HepG2 (cell line): Measurements from ENCODE around the gene ASAP2. TPM values are rescaled to one million over a fixed set of nuclear protein-coding genes. Genes with fewer than 3 reads are reported as not detected.

Source experiments
- ATRX ChIP-seq: sonication (generic); formaldehyde crosslinking; IDR thresholded peaks from 2 replicates; pipeline ENCODE4 v1.4.0; 2020; ENCODE audit warnings: missing genetic modification reagents, borderline replicate concordance
- DNMT1 ChIP-seq: sonication (generic); formaldehyde crosslinking; IDR thresholded peaks from 2 replicates; pipeline ENCODE4 v1.5.1; 2020; ENCODE audit warnings: mild to moderate bottlenecking, missing genetic modification reagents
- FOXC1 ChIP-seq: sonication (generic); formaldehyde crosslinking; IDR thresholded peaks from 2 replicates; pipeline ENCODE4 v1.8.0; 2022; ENCODE audit warnings: mild to moderate bottlenecking, missing genetic modification reagents, borderline replicate concordance
- FUBP1 ChIP-seq: sonication (generic); formaldehyde crosslinking; IDR thresholded peaks from 2 replicates; pipeline ENCODE4 v1.5.1; 2020; ENCODE audit warnings: missing genetic modification reagents, mild to moderate bottlenecking, borderline replicate concordance
- GATAD2A ChIP-seq: IDR thresholded peaks from 2 replicates; pipeline ENCODE4 v1.6.1; 2016
- JUND ChIP-seq: sonication (generic); formaldehyde crosslinking; IDR thresholded peaks from 2 replicates; pipeline ENCODE4 v1.8.0; 2022; ENCODE audit warnings: mild to moderate bottlenecking, missing genetic modification reagents
- KDM6A ChIP-seq: IDR thresholded peaks from 2 replicates; pipeline ENCODE4 v1.6.1; 2016; ENCODE audit warnings: low read depth
- MEIS1 ChIP-seq: sonication (generic); formaldehyde crosslinking; IDR thresholded peaks from 2 replicates; pipeline ENCODE4 v1.9.0; 2021; ENCODE audit warnings: mild to moderate bottlenecking, missing genetic modification reagents, moderate library complexity, borderline replicate concordance
- NAIF1 ChIP-seq: sonication (generic); formaldehyde crosslinking; IDR thresholded peaks from 2 replicates; pipeline ENCODE4 v1.5.0; 2020; ENCODE audit warnings: mild to moderate bottlenecking, missing genetic modification reagents, borderline replicate concordance
- NFRKB ChIP-seq: fragments of 450-650 bp; IDR thresholded peaks from 2 replicates; pipeline ENCODE4 v1.6.1; 2017
- NONO ChIP-seq, 2 experiments: fragments of 450-650 bp in 1 of 2; sonication (generic) in 1 of 2; formaldehyde crosslinking in 1 of 2; IDR thresholded peaks in 1 of 2; conservative IDR thresholded peaks in 1 of 2; 2 replicates each; pipeline versions ENCODE4 v1.6.1 to v1.8.0; 2017 to 2022; ENCODE audit warnings: mild to moderate bottlenecking in 1 of 2, missing genetic modification reagents in 1 of 2, moderate library complexity in 1 of 2
- ZBTB2 ChIP-seq: sonication (generic); formaldehyde crosslinking; IDR thresholded peaks from 2 replicates; pipeline ENCODE4 v1.8.0; 2022; ENCODE audit warnings: low read depth, missing genetic modification reagents
- ZBTB39 ChIP-seq: sonication (generic); formaldehyde crosslinking; IDR thresholded peaks from 2 replicates; pipeline ENCODE4 v1.5.0; 2020; ENCODE audit warnings: missing genetic modification reagents
- ZNF253 ChIP-seq: sonication (generic); formaldehyde crosslinking; IDR thresholded peaks from 2 replicates; pipeline ENCODE4 v1.8.0; 2022; ENCODE audit warnings: mild to moderate bottlenecking, missing genetic modification reagents, borderline replicate concordance
- ZNF557 ChIP-seq: sonication (generic); formaldehyde crosslinking; IDR thresholded peaks from 2 replicates; pipeline ENCODE4 v1.4.0; 2020; ENCODE audit warnings: missing genetic modification reagents
- ZNF605 ChIP-seq: sonication (generic); formaldehyde crosslinking; IDR thresholded peaks from 2 replicates; pipeline ENCODE4 v1.8.0; 2022; ENCODE audit warnings: mild to moderate bottlenecking, missing genetic modification reagents
- ZNF607 ChIP-seq: sonication (generic); formaldehyde crosslinking; IDR thresholded peaks from 2 replicates; pipeline ENCODE4 v1.5.1; 2020; ENCODE audit warnings: missing genetic modification reagents, mild to moderate bottlenecking, borderline replicate concordance
- ZNF724P ChIP-seq: sonication (generic); formaldehyde crosslinking; IDR thresholded peaks from 2 replicates; pipeline ENCODE4 v1.8.0; 2022; ENCODE audit warnings: missing genetic modification reagents, borderline replicate concordance
- polyA plus RNA-seq, 8 experiments: library from polyadenylated mRNA; depleted of rRNA in 3 of 8; stranded (reverse) in 7 of 8; unstranded in 1 of 8; fragments of >200 nt; fragmentation: Illumina TruSeq in 4 of 8; extraction: Trizol in 4 of 8; gene quantifications; 2 replicates each; pipeline versions ENCODE4 v1.2.1 to v1.2.3, GENCODE V29; 2011 to 2016; ENCODE audit warnings: low read depth in 4 of 8, missing spikeins in 1 of 8, mixed read lengths in 1 of 8; ENCODE audit not compliant: insufficient read depth in 1 of 8
- total RNA-seq, 5 experiments: library from RNA; depleted of rRNA; stranded (reverse); fragments of >200 nt; fragmentation: Illumina TruSeq; extraction: Trizol; gene quantifications; 2 replicates each; pipeline ENCODE4 v1.2.3, GENCODE V29; 2016; ENCODE audit warnings: low read depth in 1 of 5
- TF ChIP-seq, protein P1 (sequence below): sonication (generic); formaldehyde crosslinking; conservative IDR thresholded peaks from 2 replicates; pipeline ENCODE4 v1.4.0; 2020; ENCODE audit warnings: missing genetic modification reagents
- TF ChIP-seq, protein P2 (sequence below): sonication (generic); formaldehyde crosslinking; IDR thresholded peaks from 2 replicates; pipeline ENCODE4 v1.4.0; 2020; ENCODE audit warnings: mild to moderate bottlenecking, missing genetic modification reagents

The ASAP2 gene
- total and polyA plus RNA-seq, 2 of the 13 experiments (the other 11 are each of a cell fraction or from before 2014, with no cell fraction given): 7.3 to 22.3 TPM

DNA sequence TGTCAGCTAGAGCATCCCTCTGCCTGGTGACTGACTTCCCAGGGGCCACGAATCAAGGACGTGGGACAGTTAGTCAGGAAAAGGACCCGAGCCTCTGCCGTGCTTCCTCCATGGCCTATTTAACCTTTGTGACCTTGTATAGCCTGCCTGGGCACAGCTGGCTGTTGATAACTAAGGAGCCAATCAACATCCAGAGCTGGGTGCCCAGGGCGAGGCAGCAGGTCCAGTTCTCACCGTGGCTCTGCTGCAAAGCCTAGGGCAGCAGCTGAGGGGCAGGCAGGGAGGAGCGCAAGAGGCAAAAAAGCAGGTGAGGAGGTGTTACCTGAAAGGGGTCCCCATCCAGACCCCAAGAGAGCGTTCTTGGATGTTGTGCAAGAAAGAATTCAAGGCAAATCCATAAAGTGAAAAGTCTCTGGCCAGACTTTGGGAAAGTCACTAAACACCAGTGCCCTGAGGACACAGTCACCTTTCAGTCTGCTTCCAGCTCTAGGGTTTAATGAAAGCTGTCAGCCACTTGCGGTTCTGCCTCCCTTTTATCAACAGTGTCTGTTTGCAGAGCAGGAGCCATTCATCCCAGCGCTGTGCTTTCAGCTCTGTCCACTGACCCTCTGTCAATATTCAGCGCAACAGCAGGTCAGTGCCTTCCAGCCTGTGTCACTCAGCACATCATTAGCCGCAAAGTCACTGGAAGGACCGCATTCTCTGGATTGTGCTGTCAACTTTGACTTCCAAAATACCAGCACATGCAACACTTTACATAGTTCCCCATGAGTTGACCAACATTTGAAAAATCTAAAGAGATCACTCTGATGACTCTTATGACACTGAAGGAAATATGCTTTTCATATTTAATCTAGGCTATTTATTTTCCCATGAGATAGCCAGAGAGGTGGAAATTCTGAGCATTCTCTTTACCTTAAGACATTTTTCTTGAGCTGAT lies 38.6 kb upstream of the ASAP2 start (continued):
- no peak for TF ChIP-seq ZBTB2 (CRISPR knock-in tag)
- TF ChIP-seq MEIS1 (CRISPR knock-in tag): peak; percentile 86; the same call in 1 of the 2 replicates
- no peak for TF ChIP-seq JUND (CRISPR knock-in tag)
- TF ChIP-seq ZNF724P (CRISPR knock-in tag): no peak
- TF ChIP-seq KDM6A (CRISPR knock-in tag): peak; percentile 59; the same call in 1 of the 2 replicates
- TF ChIP-seq NFRKB: no peak
- TF ChIP-seq ZNF607 (CRISPR knock-in tag): no peak
- TF ChIP-seq FUBP1: no peak
- TF ChIP-seq, protein P1, sequence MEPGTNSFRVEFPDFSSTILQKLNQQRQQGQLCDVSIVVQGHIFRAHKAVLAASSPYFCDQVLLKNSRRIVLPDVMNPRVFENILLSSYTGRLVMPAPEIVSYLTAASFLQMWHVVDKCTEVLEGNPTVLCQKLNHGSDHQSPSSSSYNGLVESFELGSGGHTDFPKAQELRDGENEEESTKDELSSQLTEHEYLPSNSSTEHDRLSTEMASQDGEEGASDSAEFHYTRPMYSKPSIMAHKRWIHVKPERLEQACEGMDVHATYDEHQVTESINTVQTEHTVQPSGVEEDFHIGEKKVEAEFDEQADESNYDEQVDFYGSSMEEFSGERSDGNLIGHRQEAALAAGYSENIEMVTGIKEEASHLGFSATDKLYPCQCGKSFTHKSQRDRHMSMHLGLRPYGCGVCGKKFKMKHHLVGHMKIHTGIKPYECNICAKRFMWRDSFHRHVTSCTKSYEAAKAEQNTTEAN (CRISPR knock-in tag): peak; percentile 77; the same call in 1 of the 2 replicates
- no peak for TF ChIP-seq FOXC1
- TF ChIP-seq ZNF605 (CRISPR knock-in tag): peak; percentile 56; the same call in 1 of the 2 replicates
- no peak for TF ChIP-seq NONO (IDR thresholded peaks at IDR 0.05)
- 0 out of 2 replicates have a peak, but pooled peaks have one; percentile 49 for TF ChIP-seq NONO (CRISPR knock-in tag; conservative IDR thresholded peaks at IDR 0.05)
- no peak for TF ChIP-seq ZNF253
- TF ChIP-seq, protein P2, sequence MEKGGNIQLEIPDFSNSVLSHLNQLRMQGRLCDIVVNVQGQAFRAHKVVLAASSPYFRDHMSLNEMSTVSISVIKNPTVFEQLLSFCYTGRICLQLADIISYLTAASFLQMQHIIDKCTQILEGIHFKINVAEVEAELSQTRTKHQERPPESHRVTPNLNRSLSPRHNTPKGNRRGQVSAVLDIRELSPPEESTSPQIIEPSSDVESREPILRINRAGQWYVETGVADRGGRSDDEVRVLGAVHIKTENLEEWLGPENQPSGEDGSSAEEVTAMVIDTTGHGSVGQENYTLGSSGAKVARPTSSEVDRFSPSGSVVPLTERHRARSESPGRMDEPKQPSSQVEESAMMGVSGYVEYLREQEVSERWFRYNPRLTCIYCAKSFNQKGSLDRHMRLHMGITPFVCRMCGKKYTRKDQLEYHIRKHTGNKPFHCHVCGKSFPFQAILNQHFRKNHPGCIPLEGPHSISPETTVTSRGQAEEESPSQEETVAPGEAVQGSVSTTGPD (CRISPR knock-in tag): no peak
- TF ChIP-seq DNMT1 (CRISPR knock-in tag): no peak
- TF ChIP-seq ATRX (CRISPR knock-in tag): no peak
- peak; percentile 86 for TF ChIP-seq GATAD2A (CRISPR knock-in tag)
- TF ChIP-seq ZNF557 (CRISPR knock-in tag): 0 out of 2 replicates have a peak, but pooled peaks have one; percentile 43
- no peak for TF ChIP-seq NAIF1 (CRISPR knock-in tag)
- TF ChIP-seq ZBTB39 (CRISPR knock-in tag): no peak
